MCF 10A (cell line): ENCODE measurements around the gene CACNA1C. TPM values are rescaled to one million over a fixed set of nuclear protein-coding genes. Genes with fewer than 3 reads are reported as not detected.

Experiments used
- BruUV-seq: library from RNA; stranded (reverse); fragments of 400-500 nt; replicated peaks from 2 replicates; lab custom pipeline; 2021; lab: Mats Ljungman, UMichigan
- CTCF ChIA-PET: fragments of 300-600 bp; sonication (Branson Sonifier 250); formaldehyde crosslinking; extraction: SDS; loops from one replicate; lab custom pipeline; 2021; ENCODE audit warnings: antibody characterized with exemption, inconsistent platforms; lab: Yijun Ruan, JAX
- POLR2A ChIA-PET: fragments of 300-600, 350-650 bp; sonication (Branson Sonifier 250); formaldehyde crosslinking; extraction: SDS; loops from one replicate; lab custom pipeline; 2020; ENCODE audit warnings: antibody characterized with exemption, inconsistent platforms; lab: Yijun Ruan, JAX
- DNase-seq: peaks from one replicate; pipeline ENCODE4 v3.0.0-alpha.2; 2018; ENCODE audit not compliant: unreplicated experiment
- H3K27ac Mint-ChIP-seq: one replicate; pipeline ENCODE4 v1.8.0; 2022; ENCODE audit warnings: mild to moderate bottlenecking, low read depth, mixed read lengths; ENCODE audit not compliant: unreplicated experiment
- H3K27me3 Mint-ChIP-seq: one replicate; pipeline ENCODE4 v1.8.0; 2022; ENCODE audit warnings: mixed read lengths; ENCODE audit not compliant: insufficient read depth, unreplicated experiment
- H3K36me3 Mint-ChIP-seq: one replicate; pipeline ENCODE4 v1.8.0; 2022; ENCODE audit warnings: mild to moderate bottlenecking, moderate library complexity, mixed read lengths; ENCODE audit not compliant: insufficient read depth, unreplicated experiment
- H3K4me1 Mint-ChIP-seq: one replicate; pipeline ENCODE4 v1.8.0; 2022; ENCODE audit warnings: mixed read lengths; ENCODE audit not compliant: insufficient read depth, unreplicated experiment
- H3K4me3 Mint-ChIP-seq: one replicate; pipeline ENCODE4 v1.8.0; 2022; ENCODE audit warnings: mild to moderate bottlenecking, moderate library complexity, mixed read lengths; ENCODE audit not compliant: unreplicated experiment
- H3K9me3 Mint-ChIP-seq: one replicate; pipeline ENCODE4 v1.8.0; 2022; ENCODE audit warnings: mixed read lengths; ENCODE audit not compliant: unreplicated experiment
- CTCF ChIP-seq: fragments of 200-600 bp; IDR thresholded peaks from one replicate; pipeline ENCODE4 v1.8.0; 2022; ENCODE audit warnings: antibody characterized with exemption, mild to moderate bottlenecking; ENCODE audit not compliant: unreplicated experiment
- intact Hi-C: fragments of 100-400 bp; cut with micrococcal nuclease; formaldehyde crosslinking; loops from 2 replicates; pipeline ENCODE4 v1.14.1; 2022
- total RNA-seq: library from RNA; stranded (reverse); gene quantifications from 2 replicates; pipeline ENCODE4 v1.2.3, GENCODE V29; 2022

Gene CACNA1C
- total RNA-seq, 1 experiment from 2014 or later: not detected

GRCh38 chr12:2283916-2284315 lies 231.1 kb downstream of the CACNA1C start:
- no peak for DNase-seq
- intact Hi-C loops: loop anchor here (1.0 to 5.0 kb wide), 2 partner anchors 227 to 487 kb away; no protein-coding TSS in a partner anchor
- Mint-ChIP-seq H3K4me1 (no peaks in the 10 kb centered on the region), H3K27ac (no peak overlapping the region), H3K27me3 (no peaks in the 10 kb centered on the region), H3K4me3 (no peak overlapping the region), H3K36me3 (no peaks in the 10 kb centered on the region), H3K9me3 (no peaks in the 10 kb centered on the region)
- BruUV-seq: no TSS peak
- POLR2A ChIA-PET: interaction anchor here (0.6 to 0.9 kb wide), 2 partner anchors 11 to 43 kb away, joined by 3 read pairs; no protein-coding TSS in a partner anchor
- CTCF ChIA-PET: interaction anchor here (0.6 to 2.4 kb wide), 11 partner anchors 9 to 631 kb away, joined by 3 to 13 read pairs (median 3); no protein-coding TSS in a partner anchor
- no peak for TF ChIP-seq CTCF

- intact Hi-C loops: loop anchor here (1.0 to 5.0 kb wide), 2 partner anchors 227 to 487 kb away; no protein-coding TSS in a partner anchor
- Mint-ChIP-seq H3K4me1 (no peaks in the 10 kb centered on the region), H3K4me3 (no peak overlapping the region)
These were observed 231.6 kb downstream of the CACNA1C start for GRCh38 chr12:2284321-2284813.

GRCh38 chr12:2284857-2285256 lies 232.1 kb downstream of the CACNA1C start:
- no peaks in the 10 kb centered on the region for H3K9me3 Mint-ChIP-seq
- no peaks in the 10 kb centered on the region for H3K4me1 Mint-ChIP-seq
- DNase-seq: peak; percentile 78
- peak; percentile 70 for TF ChIP-seq CTCF
- no peaks in the 10 kb centered on the region for H3K36me3 Mint-ChIP-seq
- H3K27me3 Mint-ChIP-seq: no peaks in the 10 kb centered on the region
- H3K4me3 Mint-ChIP-seq: no peak overlapping the region
- ChIA-PET POLR2A (interaction anchor here (0.6 to 1.7 kb wide), 2 partner anchors 8 to 520 kb away, joined by 4 to 6 read pairs; no protein-coding TSS in a partner anchor), CTCF (interaction anchor here (0.6 to 2.4 kb wide), 6 partner anchors 8 to 251 kb away, joined by 3 to 13 read pairs (median 3); no protein-coding TSS in a partner anchor)
- no peak overlapping the region for H3K27ac Mint-ChIP-seq
- intact Hi-C loops: loop anchor here (1.0 to 5.0 kb wide), 2 partner anchors 228 to 488 kb away; no protein-coding TSS in a partner anchor
- no TSS peak for BruUV-seq

More at GRCh38 chr12:2284321-2284813, 231.6 kb downstream of the CACNA1C start:
- H3K9me3 Mint-ChIP-seq: no peaks in the 10 kb centered on the region
- no peaks in the 10 kb centered on the region for H3K36me3 Mint-ChIP-seq
- no peaks in the 10 kb centered on the region for H3K27me3 Mint-ChIP-seq
- H3K27ac Mint-ChIP-seq: no peak overlapping the region
- BruUV-seq: no TSS peak
- ChIA-PET CTCF (interaction anchor here (0.6 to 2.4 kb wide), 11 partner anchors 9 to 631 kb away, joined by 3 to 13 read pairs (median 3); no protein-coding TSS in a partner anchor), POLR2A (interaction anchor here (0.6 to 1.7 kb wide), 3 partner anchors 8 to 44 kb away, joined by 3 to 4 read pairs (median 3); no protein-coding TSS in a partner anchor)
- no peak for DNase-seq
- no peak for TF ChIP-seq CTCF

GRCh38 chr12:2285462-2285861 lies 232.7 kb downstream of the CACNA1C start:
- Mint-ChIP-seq H3K9me3 (no peaks in the 10 kb centered on the region), H3K27me3 (no peaks in the 10 kb centered on the region), H3K27ac (no peak overlapping the region), H3K36me3 (no peaks in the 10 kb centered on the region), H3K4me3 (no peak overlapping the region), H3K4me1 (no peaks in the 10 kb centered on the region)
- CTCF ChIA-PET: interaction anchor here (0.6 to 1.4 kb wide), 9 partner anchors 9 to 300 kb away, joined by 3 read pairs; no protein-coding TSS in a partner anchor
- POLR2A ChIA-PET: interaction anchor here (0.6 to 1.7 kb wide), 3 partner anchors 9 to 519 kb away, joined by 3 to 6 read pairs (median 4); no protein-coding TSS in a partner anchor
- DNase-seq: no peak
- TF ChIP-seq CTCF: no peak
- BruUV-seq: no TSS peak
- intact Hi-C loops: no loop called here
